ENCODE measurements around the gene NDUFA8.
"Not testable (repeated sequence)": the region's sequence is repeated elsewhere in the genome, so short reads cannot be mapped to it uniquely, and the experiment has no call there.

Gene NDUFA8

DNA sequence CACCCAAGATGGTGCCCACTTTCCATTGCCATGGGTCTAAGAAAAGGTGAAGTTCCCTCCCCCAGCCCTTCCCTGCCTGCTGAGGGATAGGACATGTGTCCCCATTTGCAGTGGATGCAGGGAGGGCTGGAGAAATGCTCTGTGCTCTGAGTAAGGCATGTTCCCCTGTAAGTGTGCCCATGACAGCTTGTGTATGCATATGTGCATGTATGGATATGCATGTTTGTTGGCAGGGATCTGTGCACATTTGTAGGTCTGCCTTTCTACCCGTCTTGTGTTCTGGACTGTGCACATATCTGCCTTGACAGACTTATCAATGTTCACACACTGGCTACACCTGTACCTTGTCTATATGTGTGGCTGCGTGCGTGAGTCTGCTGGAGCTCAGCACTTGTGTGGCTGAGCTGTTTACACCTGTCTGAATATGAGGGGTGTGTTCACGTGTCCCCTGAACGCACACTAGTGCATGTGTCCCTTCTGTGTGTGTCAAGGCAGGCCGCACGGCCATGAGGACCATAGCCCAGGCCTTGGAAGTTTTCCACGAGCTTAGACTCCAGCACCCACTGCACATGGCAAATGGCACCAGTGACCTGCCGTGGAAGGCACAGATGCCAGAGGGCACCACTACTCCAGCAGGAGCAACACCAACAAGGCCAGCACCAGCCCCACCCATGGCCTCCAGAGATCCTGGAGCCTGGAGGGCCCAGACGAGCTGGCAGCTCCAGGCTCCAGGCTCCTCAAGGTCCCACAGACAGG is 39.1 kb downstream of the NDUFA8 start:
- DNase-seq, result no peak

GRCh38 chr9:122119721-122120120 is 39.9 kb downstream of the NDUFA8 start:
- DNase-seq, result no peak

DNA sequence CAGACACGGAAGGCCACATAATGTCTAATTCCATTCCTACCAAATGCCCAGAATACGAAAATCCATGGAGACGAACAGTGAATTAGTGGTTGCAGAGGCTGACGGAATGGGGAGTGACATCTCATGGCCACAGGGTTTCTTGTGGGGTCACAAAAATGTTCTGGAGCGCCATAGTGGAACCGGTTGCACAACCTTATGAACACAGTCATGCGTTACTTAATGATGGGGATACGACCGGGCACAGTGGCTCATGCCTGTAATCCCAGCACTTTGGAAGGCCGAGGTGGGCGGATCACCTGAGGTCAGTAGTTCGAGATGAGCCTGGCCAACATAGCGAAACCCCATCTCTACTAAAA is 40.4 kb downstream of the NDUFA8 start:
- DNase-seq, result no peak

DNA sequence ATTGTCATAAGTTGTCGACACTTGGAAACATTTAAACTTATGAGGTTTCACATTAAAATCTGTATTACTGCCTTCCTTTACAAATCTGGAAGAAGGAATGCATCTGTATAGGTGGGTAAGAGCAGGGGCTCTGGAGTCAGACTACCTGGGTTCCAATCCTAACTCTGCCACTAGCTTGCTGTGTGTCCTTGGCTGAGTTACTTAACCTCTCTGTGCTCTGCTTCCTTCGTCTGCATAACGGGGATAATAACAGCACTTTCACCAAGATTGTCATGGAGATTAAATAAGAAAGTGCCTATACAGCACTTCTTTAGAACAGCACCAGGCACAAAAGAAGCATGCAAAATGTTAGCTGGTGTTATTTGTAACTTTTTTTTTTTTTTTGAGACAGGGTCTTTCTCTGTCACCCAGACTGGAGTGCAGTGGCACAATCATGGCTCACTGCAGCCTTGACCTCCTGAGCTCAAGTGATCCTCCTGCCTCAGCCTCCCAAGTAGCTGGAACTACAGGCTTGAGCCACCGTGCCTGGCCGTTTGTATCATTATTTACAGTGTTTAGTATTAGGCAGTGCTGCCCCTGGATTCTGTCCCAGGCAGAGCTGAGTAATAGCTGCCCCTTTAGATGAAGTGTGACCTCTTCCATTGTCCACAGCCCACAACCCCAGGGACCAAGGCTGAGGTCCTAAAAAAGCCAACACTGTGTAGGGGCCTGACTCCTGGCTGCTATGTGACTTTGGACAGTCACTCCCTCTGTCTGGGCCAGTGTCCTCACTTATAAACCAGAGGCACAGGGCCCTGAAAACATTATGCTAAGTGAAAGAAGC is 41.0 kb downstream of the NDUFA8 start:
- no peak for DNase-seq

DNA sequence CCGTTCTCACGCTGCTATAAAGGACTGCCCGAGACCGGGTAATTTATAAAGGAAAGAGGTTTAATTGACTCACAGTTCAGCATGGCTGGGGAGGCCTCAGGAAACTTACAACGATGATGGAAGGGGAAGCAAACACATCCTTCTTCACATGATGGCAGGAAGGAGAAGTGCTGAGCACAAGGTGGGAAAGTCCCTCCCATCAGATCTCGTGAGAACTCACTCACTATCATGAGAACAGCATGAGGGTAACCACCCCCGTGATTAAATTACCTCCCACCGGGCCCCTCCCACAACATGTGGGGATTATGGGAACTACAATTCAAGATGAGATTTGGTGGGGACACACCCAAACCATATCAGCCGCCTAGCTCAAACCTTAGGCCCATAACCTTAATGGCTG is 42.3 kb downstream of the NDUFA8 start:
- not testable (repeated sequence) for DNase-seq

GRCh38 chr9:122116448-122117173 is 43.0 kb downstream of the NDUFA8 start:
- no peak for DNase-seq

GRCh38 chr9:122116040-122116439 is 43.5 kb downstream of the NDUFA8 start:
- no peak for DNase-seq

DNA sequence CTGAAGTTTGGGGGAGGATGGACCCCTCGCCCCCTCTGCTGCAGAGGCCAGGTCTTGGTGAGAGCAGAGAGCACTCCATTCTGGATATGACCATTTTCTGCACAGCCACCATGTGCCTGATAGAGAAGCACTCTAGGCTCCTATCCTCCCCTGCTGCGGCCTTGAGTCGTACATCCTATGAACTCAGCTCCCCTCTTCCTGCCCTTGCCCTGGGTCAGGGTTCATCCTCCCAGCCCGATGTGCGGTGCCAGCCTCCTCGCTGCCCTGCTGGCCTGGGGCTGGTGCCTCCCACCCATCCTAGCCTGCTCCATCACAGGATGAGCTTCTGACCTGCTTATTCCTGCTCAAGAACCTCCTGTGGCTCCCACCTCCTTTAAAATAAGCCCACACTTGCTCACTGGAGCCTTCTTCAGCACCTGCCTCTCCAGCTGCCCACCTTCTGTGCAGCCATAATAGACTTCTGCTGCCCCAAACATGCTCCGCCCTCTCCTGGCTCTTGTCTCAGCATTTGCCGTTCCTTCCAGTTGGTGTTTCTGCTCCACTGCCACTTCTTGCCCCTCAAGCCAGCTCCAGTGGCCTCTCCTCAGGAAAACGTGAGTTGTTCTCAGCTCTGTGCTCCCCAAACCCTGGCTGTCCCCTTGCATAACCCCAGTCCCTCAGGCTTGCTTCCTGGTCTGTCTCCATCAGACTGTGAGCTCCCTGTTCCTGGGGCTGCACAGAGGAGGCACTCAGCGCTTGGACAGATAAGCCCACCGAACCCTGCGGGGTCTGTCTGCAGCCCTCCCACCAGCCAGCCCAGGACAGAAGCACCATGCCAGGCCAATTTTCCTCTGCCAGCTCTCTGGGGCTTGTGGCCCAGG is 44.2 kb downstream of the NDUFA8 start:
- DNase-seq, result no peak

DNA sequence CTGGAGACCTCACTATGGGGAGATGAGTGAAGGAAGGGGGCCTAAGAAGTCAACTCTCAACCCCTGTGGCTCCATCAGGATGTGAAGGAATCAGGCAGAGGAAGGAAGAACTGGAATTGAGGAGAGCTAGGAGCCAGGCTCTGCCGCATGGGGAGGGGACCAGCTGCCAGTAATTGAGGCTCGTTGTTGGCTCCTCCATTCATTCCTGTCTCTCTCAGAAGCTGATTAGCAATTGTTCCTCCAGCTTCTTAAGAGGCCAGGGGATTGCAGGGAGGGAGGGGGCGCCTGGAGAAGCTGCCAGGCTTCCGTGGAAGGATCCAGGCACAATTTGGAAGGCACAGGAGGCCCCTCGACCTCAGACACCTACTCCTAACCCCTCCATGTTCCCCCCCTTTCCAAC is 46.0 kb downstream of the NDUFA8 start:
- DNase-seq, result no peak

DNA sequence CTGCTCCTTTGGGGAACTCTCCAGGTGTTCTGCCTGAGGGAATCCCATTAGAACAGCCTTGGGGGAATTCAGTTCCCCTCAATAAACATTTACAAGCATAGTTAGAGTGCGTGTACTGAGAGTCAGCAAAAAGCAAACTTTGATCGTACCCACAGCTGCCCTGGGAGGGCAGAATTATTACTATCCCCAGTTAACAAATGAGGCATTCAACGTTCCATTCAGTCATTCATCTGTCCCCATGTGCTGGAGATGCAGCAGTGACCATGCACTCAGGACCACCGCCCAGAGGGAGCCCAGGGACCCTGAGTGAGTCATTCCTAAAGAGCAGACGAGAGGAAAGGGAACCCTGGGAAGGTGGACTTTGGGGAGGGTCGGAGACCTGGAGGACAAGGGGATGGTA is 47.3 kb downstream of the NDUFA8 start:
- DNase-seq, result no peak

DNA sequence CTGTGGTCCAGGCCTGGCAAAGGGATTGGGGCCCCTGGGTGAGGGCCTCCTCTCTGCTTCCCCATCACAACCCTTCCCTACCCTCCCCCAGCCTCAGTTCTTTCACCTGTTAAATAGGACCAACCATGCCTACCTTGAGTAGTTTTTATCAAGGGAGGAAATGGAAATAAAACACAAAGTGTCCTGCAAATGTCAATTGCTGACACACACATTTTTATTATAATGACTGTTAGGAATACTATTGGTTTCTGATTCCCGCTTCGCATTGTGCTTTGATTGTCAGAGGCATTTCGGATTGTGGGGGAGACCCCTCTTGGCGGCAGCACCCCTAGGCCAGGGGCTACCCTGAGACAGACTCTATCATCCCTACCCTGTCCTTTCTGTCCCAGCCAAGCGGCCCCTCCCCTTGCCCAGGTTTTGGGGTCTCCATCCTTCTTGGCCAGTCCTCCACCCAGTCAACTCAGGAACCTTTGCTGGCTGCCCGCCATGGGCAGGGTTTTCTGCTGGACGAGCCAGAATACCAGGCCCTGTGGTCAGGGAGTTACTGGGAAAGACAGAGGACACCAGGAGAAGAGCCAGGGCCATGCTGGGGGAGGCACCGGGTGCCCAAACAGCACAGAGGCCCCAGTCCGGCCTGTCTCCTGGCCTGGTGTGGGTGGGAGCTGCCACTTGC is 48.0 kb downstream of the NDUFA8 start:
- no peak for DNase-seq

- no peak for DNase-seq
Observed at GRCh38 chr9:122110100-122110833, 49.3 kb downstream of the NDUFA8 start.

- DNase-seq, result no peak
Observed at GRCh38 chr9:122109035-122109813, 50.4 kb downstream of the NDUFA8 start.

DNA sequence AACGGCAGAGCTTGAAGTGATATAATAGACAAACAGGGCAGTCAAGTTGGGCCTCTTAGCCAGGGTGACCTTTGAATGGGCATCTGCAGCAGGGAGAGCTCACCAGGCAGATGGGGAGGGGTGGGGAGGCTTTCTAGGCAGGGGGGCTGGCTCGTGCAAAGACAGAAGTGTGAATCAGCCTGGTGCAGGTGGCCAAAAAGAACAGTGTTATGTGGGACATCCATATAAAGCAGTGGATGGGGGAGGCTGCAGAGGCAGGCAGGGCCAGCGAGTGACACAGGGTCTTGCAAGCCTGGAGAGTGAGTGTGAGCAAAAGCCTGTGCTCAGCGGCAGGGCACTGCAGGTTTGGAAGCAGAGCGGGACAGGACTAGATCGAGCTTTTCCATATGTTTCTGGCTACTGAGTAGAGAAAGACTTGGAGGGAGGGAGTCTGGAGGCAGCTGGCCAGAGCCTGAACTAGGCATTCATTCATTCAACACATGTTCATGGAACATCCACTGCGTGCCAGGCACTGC is 52.2 kb downstream of the NDUFA8 start:
- no peak for DNase-seq

- DNase-seq, result no peak
Observed at GRCh38 chr9:122106576-122106975, 53.0 kb downstream of the NDUFA8 start.

GRCh38 chr9:122103985-122104384 is 55.6 kb downstream of the NDUFA8 start:
- DNase-seq, result no peak

DNA sequence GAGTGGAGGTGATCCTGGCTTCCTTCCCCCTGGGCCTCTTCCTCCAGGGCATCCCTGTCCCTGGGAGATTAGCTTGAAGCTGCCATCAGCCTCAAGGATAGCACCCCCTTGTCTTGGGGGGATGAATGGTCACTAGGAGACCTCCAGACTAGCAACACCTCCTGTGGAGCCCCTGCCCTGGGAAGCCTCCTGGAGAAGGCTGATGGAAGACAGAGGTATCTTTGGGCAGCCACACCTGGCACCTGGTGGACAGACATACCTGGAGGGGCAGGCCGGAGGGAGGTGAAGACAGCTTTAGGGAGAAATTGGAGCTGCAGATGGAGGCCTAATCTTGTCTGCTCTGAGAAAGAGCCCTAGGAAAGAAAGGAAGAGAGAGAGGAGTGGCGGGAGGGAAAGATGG is 57.4 kb downstream of the NDUFA8 start:
- DNase-seq, result no peak

GRCh38 chr9:122100756-122101155 is 58.8 kb downstream of the NDUFA8 start:
- DNase-seq, result no peak

GRCh38 chr9:122099271-122099869 is 60.2 kb downstream of the NDUFA8 start:
- DNase-seq, result peak; percentile 70

Data from fibroblast of skin of abdomen (primary cell).